HG03175 (cell line): ENCODE data around the gene EMC10.
"Not testable (repeated sequence)": the region's sequence is repeated elsewhere in the genome, so short reads cannot be mapped to it uniquely, and the experiment has no call there.

Source experiments
- ATAC-seq: cut with Tn5 transposase; IDR thresholded peaks from one replicate; pipeline ENCODE4 v1.9.1; 2021; ENCODE audit warnings: mild to moderate bottlenecking, moderate library complexity; ENCODE audit not compliant: unreplicated experiment

The EMC10 gene

GRCh38 chr19:50512999-50513745 is 36.9 kb downstream of the EMC10 start:
- ATAC-seq, result no peak

GRCh38 chr19:50513746-50514345 is 37.5 kb downstream of the EMC10 start, which contains the start of gene ASPDH:
Gene ASPDH (minus strand): TSS chr19:50513913. CDS start chr19:50513823, 90 bp downstream.
- no peak for ATAC-seq

GRCh38 chr19:50514346-50515167 is 38.2 kb downstream of the EMC10 start:
- no peak for ATAC-seq

- ATAC-seq, result no peak
These were observed 38.9 kb downstream of the EMC10 start for GRCh38 chr19:50515168-50515561.

GRCh38 chr19:50516456-50516855 is 40.1 kb downstream of the EMC10 start:
- no peak for ATAC-seq

GRCh38 chr19:50516964-50517703 is 40.8 kb downstream of the EMC10 start:
- no peak for ATAC-seq

GRCh38 chr19:50517704-50518075 is 41.4 kb downstream of the EMC10 start:
- ATAC-seq, result no peak

GRCh38 chr19:50518091-50519005 is 42.0 kb downstream of the EMC10 start:
- ATAC-seq, result no peak

- ATAC-seq, result no peak
These were observed 42.8 kb downstream of the EMC10 start for GRCh38 chr19:50519006-50519575.

GRCh38 chr19:50520822-50521465 is 44.6 kb downstream of the EMC10 start:
- ATAC-seq, result no peak

- no peak for ATAC-seq
These were observed 46.6 kb downstream of the EMC10 start for GRCh38 chr19:50522881-50523280.

GRCh38 chr19:50528052-50528451 is 51.7 kb downstream of the EMC10 start:
- not testable (repeated sequence) for ATAC-seq

- no peak for ATAC-seq
These were observed 54.9 kb downstream of the EMC10 start for GRCh38 chr19:50531171-50531612.

- ATAC-seq, result no peak
These were observed 56.6 kb downstream of the EMC10 start for GRCh38 chr19:50532952-50533351.

GRCh38 chr19:50534478-50534877 is 58.2 kb downstream of the EMC10 start:
- no peak for ATAC-seq

- ATAC-seq, result no peak
These were observed 59.4 kb downstream of the EMC10 start for GRCh38 chr19:50535672-50536187.

GRCh38 chr19:50536662-50537305 is 60.5 kb downstream of the EMC10 start:
- ATAC-seq, result no peak

GRCh38 chr19:50537306-50537685 is 61.0 kb downstream of the EMC10 start:
- no peak for ATAC-seq
